ENCODE results near the gene CDH23.

DNA sequence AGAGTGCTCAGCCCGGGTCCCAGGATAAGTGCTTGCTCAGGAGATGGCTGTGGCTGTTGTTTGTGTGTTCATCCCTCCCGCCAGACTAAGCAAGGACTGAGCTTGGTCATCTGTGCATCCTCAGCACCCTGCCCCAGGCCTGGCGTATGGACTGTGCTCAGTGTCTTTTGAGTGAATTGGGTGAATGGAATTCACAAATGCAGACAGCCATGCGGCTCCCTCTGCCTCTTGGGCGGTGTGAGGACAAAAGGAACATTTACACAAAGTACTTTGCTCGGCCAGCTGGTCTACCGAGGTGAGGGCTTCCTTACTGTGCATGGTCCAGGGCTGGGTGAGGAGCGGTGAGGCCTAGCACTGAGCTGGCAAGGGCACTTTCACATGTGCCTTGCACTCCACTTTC lies 120.2 kb downstream of the CDH23 start:
- no peak for TF ChIP-seq POLR2A (IDR thresholded peaks at IDR 0.05)
- TF ChIP-seq, protein P1, sequence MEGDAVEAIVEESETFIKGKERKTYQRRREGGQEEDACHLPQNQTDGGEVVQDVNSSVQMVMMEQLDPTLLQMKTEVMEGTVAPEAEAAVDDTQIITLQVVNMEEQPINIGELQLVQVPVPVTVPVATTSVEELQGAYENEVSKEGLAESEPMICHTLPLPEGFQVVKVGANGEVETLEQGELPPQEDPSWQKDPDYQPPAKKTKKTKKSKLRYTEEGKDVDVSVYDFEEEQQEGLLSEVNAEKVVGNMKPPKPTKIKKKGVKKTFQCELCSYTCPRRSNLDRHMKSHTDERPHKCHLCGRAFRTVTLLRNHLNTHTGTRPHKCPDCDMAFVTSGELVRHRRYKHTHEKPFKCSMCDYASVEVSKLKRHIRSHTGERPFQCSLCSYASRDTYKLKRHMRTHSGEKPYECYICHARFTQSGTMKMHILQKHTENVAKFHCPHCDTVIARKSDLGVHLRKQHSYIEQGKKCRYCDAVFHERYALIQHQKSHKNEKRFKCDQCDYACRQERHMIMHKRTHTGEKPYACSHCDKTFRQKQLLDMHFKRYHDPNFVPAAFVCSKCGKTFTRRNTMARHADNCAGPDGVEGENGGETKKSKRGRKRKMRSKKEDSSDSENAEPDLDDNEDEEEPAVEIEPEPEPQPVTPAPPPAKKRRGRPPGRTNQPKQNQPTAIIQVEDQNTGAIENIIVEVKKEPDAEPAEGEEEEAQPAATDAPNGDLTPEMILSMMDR (IDR thresholded peaks at IDR 0.05): no peak
